ENCODE measurements around the gene SLC28A1.

GRCh38 chr15:84914909-84915605, 30.6 kb downstream of the SLC28A1 start:
- TF ChIP-seq CTCF (IDR thresholded peaks at IDR 0.05) (no peak), POLR2AphosphoS5 (IDR thresholded peaks at IDR 0.05; ENCODE audit: low read depth, low read length) (no peak), REST (IDR thresholded peaks at IDR 0.05; ENCODE audit: insufficient read depth in 1 of 2, low read depth in 2 of 2, low read length in 1 of 2) (no peak)

Measured in Panc1 (cell line).